OCI-LY3 (cell line): ENCODE results near the gene CADM4.

ENCODE experiments used
- H2AFZ ChIP-seq: fragments of 200-600, 300-600 bp; shearing (Covaris generic); 2 replicates; pipeline ENCODE4 v1.6.0; 2014; ENCODE audit warnings: antibody characterized with exemption, low read depth, low read length
- H3K27ac ChIP-seq: fragments of 200-600, 300-600 bp; sonication (generic); 2 replicates; pipeline ENCODE4 v1.5.1; 2014; ENCODE audit warnings: mild to moderate bottlenecking, low read length, moderate library complexity, mixed read lengths
- H3K27me3 ChIP-seq: fragments of 200-600, 300-600 bp; sonication (generic); 2 replicates; pipeline ENCODE4 v1.6.1; 2014; ENCODE audit warnings: low read depth, low read length, mixed read lengths
- H3K36me3 ChIP-seq: fragments of 200-600, 300-600 bp; sonication (generic); replicated peaks from 2 replicates; pipeline ENCODE3; 2014; ENCODE audit warnings: low read depth, low read length, mixed read lengths
- H3K4me1 ChIP-seq: fragments of 300-600, 200-600 bp; sonication (generic); 2 replicates; pipeline ENCODE4 v1.6.1; 2014; ENCODE audit warnings: low read length, mixed read lengths
- H3K4me2 ChIP-seq: fragments of 200-600, 300-600 bp; sonication (generic); 2 replicates; pipeline ENCODE4 v1.6.1; 2014; ENCODE audit warnings: low read length, mixed read lengths
- H3K4me3 ChIP-seq: fragments of 300-600, 200-600 bp; sonication (generic); 2 replicates; pipeline ENCODE4 v1.5.1; 2014; ENCODE audit warnings: antibody characterized with exemption, mild to moderate bottlenecking, low read length, moderate library complexity
- H3K79me2 ChIP-seq: fragments of 300-600, 200-600 bp; shearing (Covaris generic); 2 replicates; pipeline ENCODE4 v1.6.1; 2014; ENCODE audit warnings: mild to moderate bottlenecking, low read length, mixed read lengths
- H3K9ac ChIP-seq: fragments of 300-600, 200-600 bp; shearing (Covaris generic); 2 replicates; pipeline ENCODE4 v1.6.0; 2014; ENCODE audit warnings: mild to moderate bottlenecking, low read length, moderate library complexity
- H3K9me3 ChIP-seq: fragments of 200-600, 300-600 bp; shearing (Covaris generic); 2 replicates; pipeline ENCODE4 v1.6.1; 2014; ENCODE audit warnings: low read length, mixed read lengths; ENCODE audit not compliant: insufficient read depth
- H4K20me1 ChIP-seq: fragments of 200-600, 300-600 bp; sonication (generic); 2 replicates; pipeline ENCODE4 v1.6.1; 2016; ENCODE audit warnings: low read length, mixed read lengths; ENCODE audit not compliant: insufficient read depth
- CTCF ChIP-seq: fragments of 200-600, 300-600 bp; sonication (generic); IDR thresholded peaks from 2 replicates; pipeline ENCODE4 v1.5.1; 2014; ENCODE audit warnings: antibody characterized with exemption, low read length, low read depth
- EZH2phosphoT487 ChIP-seq: fragments of 200-600 bp; shearing (Covaris generic); IDR thresholded peaks from 2 replicates; pipeline ENCODE4 v1.6.1; 2018; ENCODE audit warnings: antibody characterized with exemption, mixed run types, low read depth

CADM4 gene

GRCh38 chr19:43612374-43612773, 27.3 kb downstream of the CADM4 start:
- Histone ChIP-seq H3K27ac (no peak overlapping the region), H4K20me1 (no peaks in the 10 kb centered on the region), H3K9me3 (no peaks in the 10 kb centered on the region), H2AFZ (no peak overlapping the region), H3K27me3 (no peaks in the 10 kb centered on the region), H3K79me2 (no peaks in the 10 kb centered on the region; the same call in 1 of the 2 replicates), H3K36me3 (peaks cover 10% of the 10 kb centered on the region), H3K4me2 (no peak overlapping the region), H3K9ac (no peak overlapping the region), H3K4me1 (no peaks in the 10 kb centered on the region), H3K4me3 (no peak overlapping the region)
- TF ChIP-seq EZH2phosphoT487 (no peak), CTCF (no peak)

DNA sequence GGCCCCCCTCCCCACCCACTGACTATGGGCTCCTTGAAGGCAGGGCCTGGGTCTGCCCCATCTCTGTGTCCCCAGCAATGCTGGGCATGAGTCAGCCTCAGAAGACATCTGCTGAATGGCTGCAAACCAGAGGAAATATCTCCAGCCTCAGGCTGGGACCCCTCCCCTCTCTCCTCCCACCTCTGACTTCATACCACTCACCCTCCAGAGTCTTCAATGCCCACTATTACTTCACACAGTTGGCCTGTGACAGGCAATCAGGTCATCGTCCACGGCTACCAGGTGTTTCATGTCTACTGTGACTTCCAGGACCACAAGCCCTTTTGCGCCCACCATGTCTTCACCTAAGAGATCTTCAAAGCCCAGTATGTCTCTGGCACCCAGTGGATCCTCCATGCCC, 27.9 kb downstream of the CADM4 start, which contains the start of gene SRRM5:
TSS of gene SRRM5 (plus strand) at position 301 of the 400 bp plus-strand sequence. CDS start at position 335, 34 bp downstream.
- H3K4me2 ChIP-seq: no peak within 1 kb of the TSS

DNA sequence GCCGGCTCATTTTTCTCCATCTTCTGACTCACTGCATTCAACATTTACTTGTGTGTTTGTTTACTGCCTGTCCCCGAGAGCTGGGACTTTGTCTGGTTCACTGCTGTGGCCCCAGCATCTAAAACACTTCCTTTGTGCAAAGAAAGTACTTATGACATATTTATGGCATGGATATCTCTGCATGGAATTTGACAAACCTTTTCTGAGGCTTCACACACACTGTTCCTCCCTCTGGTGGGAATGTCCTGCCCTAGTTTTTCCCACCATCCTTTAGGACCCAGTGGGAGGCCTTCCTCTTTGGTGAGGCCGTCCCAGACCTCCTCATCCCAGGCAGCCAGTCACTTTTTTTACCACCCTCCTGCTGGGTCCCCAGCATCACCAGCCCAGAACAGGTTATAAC, 29.2 kb downstream of the CADM4 start:
- Histone ChIP-seq H3K4me1 (no peaks in the 10 kb centered on the region), H3K36me3 (peaks cover 14% of the 10 kb centered on the region), H3K4me3 (no peak overlapping the region), H3K27me3 (no peaks in the 10 kb centered on the region), H3K79me2 (no peaks in the 10 kb centered on the region), H3K4me2 (no peak overlapping the region), H4K20me1 (no peaks in the 10 kb centered on the region), H2AFZ (no peak overlapping the region), H3K9me3 (no peaks in the 10 kb centered on the region), H3K9ac (no peak overlapping the region), H3K27ac (no peak overlapping the region)
- no peak for TF ChIP-seq CTCF
- no peak for TF ChIP-seq EZH2phosphoT487

More for the DNA sequence above, 27.9 kb downstream of the CADM4 start, which contains the start of gene SRRM5:
- Histone ChIP-seq H3K27ac (no peak within 1 kb of the TSS), H3K9me3 (no peaks in the 10 kb centered on the region), H3K36me3 (peaks cover 11% of the 10 kb centered on the region), H3K9ac (no peak within 1 kb of the TSS), H3K4me3 (no peak within 1 kb of the TSS), H3K4me1 (no peaks in the 10 kb centered on the region), H3K27me3 (no peaks in the 10 kb centered on the region), H4K20me1 (no peaks in the 10 kb centered on the region), H2AFZ (no peak within 1 kb of the TSS), H3K79me2 (no peaks in the 10 kb centered on the region)
- TF ChIP-seq CTCF: no peak
- no peak for TF ChIP-seq EZH2phosphoT487

GRCh38 chr19:43609872-43610271, 29.8 kb downstream of the CADM4 start:
- no peaks in the 10 kb centered on the region for H3K79me2 ChIP-seq
- H4K20me1 ChIP-seq: no peaks in the 10 kb centered on the region

More at GRCh38 chr19:43609872-43610271, 29.8 kb downstream of the CADM4 start:
- Histone ChIP-seq H3K4me2 (no peak overlapping the region), H3K4me1 (no peaks in the 10 kb centered on the region), H3K36me3 (peaks cover 14% of the 10 kb centered on the region), H3K27ac (no peak overlapping the region), H3K4me3 (no peak overlapping the region), H2AFZ (no peak overlapping the region), H3K9me3 (no peaks in the 10 kb centered on the region), H3K27me3 (no peaks in the 10 kb centered on the region), H3K9ac (no peak overlapping the region)
- TF ChIP-seq EZH2phosphoT487 (no peak), CTCF (no peak)
